RCC 7860 (cell line): ENCODE data around the gene MCC.

ENCODE experiments used
- DNase-seq: peaks from one replicate; pipeline ENCODE4 v3.0.0-alpha.2; 2015; ENCODE audit warnings: low spot score
- FAIRE-seq: peaks from 2 replicates; lab custom pipeline; 2012; peaks lifted over from hg19 to GRCh38; lab: Jason Lieb, UNC

The MCC gene

GRCh38 chr5:113186061-113186460 lies 302.2 kb downstream of the MCC start:
- FAIRE-seq = no peak
- no peak for DNase-seq

- FAIRE-seq (no peak), DNase-seq (no peak)
Observed at GRCh38 chr5:113183694-113184093, 304.6 kb downstream of the MCC start.

GRCh38 chr5:113182658-113183344 lies 305.5 kb downstream of the MCC start:
- FAIRE-seq = no peak
- DNase-seq = no peak

GRCh38 chr5:113181853-113182490 lies 306.3 kb downstream of the MCC start:
- FAIRE-seq (no peak), DNase-seq (no peak)

- DNase-seq (no peak), FAIRE-seq (no peak)
Observed at GRCh38 chr5:113181409-113181808, 306.8 kb downstream of the MCC start.

- DNase-seq (no peak), FAIRE-seq (no peak)
Observed at GRCh38 chr5:113179156-113179555, 309.1 kb downstream of the MCC start.

- no peak for FAIRE-seq
- no peak for DNase-seq
Observed at GRCh38 chr5:113178073-113178779, 310.0 kb downstream of the MCC start.

GRCh38 chr5:113177225-113177624 lies 311.0 kb downstream of the MCC start:
- DNase-seq (no peak), FAIRE-seq (no peak)

GRCh38 chr5:113176734-113177133 lies 311.5 kb downstream of the MCC start:
- FAIRE-seq = no peak
- DNase-seq = no peak

- FAIRE-seq = no peak
Observed at GRCh38 chr5:113176196-113176595, 312.1 kb downstream of the MCC start.

GRCh38 chr5:113172231-113172826 lies 315.9 kb downstream of the MCC start:
- DNase-seq (no peak), FAIRE-seq (no peak)

More at GRCh38 chr5:113176196-113176595, 312.1 kb downstream of the MCC start:
- DNase-seq = no peak

GRCh38 chr5:113171520-113171919 lies 316.7 kb downstream of the MCC start:
- no peak for DNase-seq
- FAIRE-seq = no peak

GRCh38 chr5:113170707-113171106 lies 317.5 kb downstream of the MCC start:
- no peak for DNase-seq
- no peak for FAIRE-seq

- DNase-seq (no peak), FAIRE-seq (no peak)
Observed at GRCh38 chr5:113169720-113170119, 318.5 kb downstream of the MCC start.

GRCh38 chr5:113167985-113168384 lies 320.3 kb downstream of the MCC start:
- FAIRE-seq = no peak

GRCh38 chr5:113166852-113167366 lies 321.3 kb downstream of the MCC start:
- FAIRE-seq = peak; percentile 98
- DNase-seq = peak; percentile 95

More at GRCh38 chr5:113167985-113168384, 320.3 kb downstream of the MCC start:
- no peak for DNase-seq

GRCh38 chr5:113166261-113166660 lies 322.0 kb downstream of the MCC start:
- no peak for FAIRE-seq
- DNase-seq = no peak

- DNase-seq = no peak
- FAIRE-seq = no peak
Observed at GRCh38 chr5:113164021-113164420, 324.2 kb downstream of the MCC start.

- DNase-seq = peak; percentile 78
- FAIRE-seq = peak; percentile 89
Observed at GRCh38 chr5:113163328-113163727, 324.9 kb downstream of the MCC start.

- FAIRE-seq = no peak
- DNase-seq = peak; percentile 61
Observed at GRCh38 chr5:113162770-113163169, 325.5 kb downstream of the MCC start.

GRCh38 chr5:113162208-113162607 lies 326.0 kb downstream of the MCC start:
- DNase-seq (peak; percentile 12), FAIRE-seq (no peak)
